Astrocyte of the cerebellum (primary cell): ENCODE data around the gene ZSWIM1.
A peak's percentile ranks its signal among the peaks of the same experiment; 100 is the strongest.

ENCODE experiments used
- DNase-seq: peaks from one replicate; pipeline ENCODE4 v3.0.0-alpha.2; 2011; ENCODE audit warnings: low read depth
- H3K4me3 ChIP-seq: 2 replicates; pipeline ENCODE4 v1.5.1; 2011; ENCODE audit warnings: mild to moderate bottlenecking, low read depth, low read length, moderate library complexity
- in situ Hi-C: cut with HindIII; loops from 2 replicates; pipeline ENCODE4 v1.10.0; 2017; ENCODE audit warnings: low sequenced_read_pairs
- TF ChIP-seq, protein P1 (sequence below): IDR thresholded peaks from 2 replicates; pipeline ENCODE4 v1.5.1; 2012; ENCODE audit warnings: low read length, low read depth, moderate library complexity, mild to moderate bottlenecking; ENCODE audit errors: missing control alignments

ZSWIM1 gene

DNA sequence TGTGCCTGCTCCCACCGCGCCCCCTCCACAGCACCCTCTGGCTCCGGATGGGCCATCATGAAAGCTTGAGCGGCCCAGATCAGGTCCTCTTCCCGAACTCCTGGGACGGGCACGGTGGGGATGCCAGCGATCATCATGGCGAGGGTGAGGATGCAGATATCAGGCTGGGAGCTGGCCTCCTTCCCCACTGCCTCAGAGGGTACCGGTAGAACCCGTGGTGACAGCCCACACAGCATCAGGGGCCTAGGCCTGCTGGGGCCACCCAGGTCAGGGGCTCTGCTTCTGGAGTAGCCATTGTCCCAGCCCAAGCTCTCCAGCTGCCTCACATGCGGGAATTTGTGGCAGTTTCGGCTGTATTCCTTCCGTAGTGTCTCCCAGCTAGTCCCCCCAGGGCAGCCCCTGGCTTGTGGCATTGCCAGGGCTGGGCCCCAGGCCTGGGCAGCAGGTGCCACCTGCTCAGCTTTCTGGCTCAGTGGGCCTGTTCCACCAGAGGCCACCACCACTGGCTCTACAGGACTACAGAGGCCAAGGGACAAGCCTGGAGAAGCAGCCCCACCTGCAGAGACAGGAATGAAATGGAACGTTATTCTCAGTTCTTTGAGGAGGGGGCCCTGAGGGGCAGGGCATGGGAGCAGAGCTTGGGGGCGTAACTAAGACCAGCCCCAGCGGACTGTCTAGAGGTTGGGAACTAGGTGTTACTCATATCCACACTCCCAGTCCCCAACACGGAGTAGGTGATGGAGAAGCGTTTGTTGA lies 5.7 kb downstream of the ZSWIM1 start:
- TF ChIP-seq, protein P1, sequence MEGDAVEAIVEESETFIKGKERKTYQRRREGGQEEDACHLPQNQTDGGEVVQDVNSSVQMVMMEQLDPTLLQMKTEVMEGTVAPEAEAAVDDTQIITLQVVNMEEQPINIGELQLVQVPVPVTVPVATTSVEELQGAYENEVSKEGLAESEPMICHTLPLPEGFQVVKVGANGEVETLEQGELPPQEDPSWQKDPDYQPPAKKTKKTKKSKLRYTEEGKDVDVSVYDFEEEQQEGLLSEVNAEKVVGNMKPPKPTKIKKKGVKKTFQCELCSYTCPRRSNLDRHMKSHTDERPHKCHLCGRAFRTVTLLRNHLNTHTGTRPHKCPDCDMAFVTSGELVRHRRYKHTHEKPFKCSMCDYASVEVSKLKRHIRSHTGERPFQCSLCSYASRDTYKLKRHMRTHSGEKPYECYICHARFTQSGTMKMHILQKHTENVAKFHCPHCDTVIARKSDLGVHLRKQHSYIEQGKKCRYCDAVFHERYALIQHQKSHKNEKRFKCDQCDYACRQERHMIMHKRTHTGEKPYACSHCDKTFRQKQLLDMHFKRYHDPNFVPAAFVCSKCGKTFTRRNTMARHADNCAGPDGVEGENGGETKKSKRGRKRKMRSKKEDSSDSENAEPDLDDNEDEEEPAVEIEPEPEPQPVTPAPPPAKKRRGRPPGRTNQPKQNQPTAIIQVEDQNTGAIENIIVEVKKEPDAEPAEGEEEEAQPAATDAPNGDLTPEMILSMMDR: no peak

DNA sequence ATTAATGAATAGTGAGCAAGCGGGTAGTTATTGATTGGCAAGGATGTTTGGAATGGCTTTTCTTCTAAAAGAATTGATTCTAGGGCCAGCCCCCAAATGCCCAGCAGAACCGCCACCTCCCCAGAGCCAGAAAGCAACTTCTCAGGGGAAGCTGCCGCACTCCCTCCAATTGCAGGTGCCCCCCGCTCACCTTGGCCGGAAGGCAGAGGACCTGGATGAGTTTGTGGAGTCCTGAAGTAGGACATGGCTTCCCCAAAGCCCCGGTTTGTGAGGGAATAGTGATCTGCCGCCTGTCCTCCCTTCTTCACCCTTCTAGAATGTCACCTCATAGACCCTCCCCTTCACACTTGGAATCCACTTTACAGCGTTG lies 6.3 kb downstream of the ZSWIM1 start, which contains the start of gene SPATA25:
TSS of gene SPATA25 (minus strand) at position 277 of the 370 bp plus-strand sequence. CDS start at position 245, 32 bp downstream.
- in situ Hi-C loops: loop anchor here (5.0 kb wide), 1 partner anchor 55 kb away; no protein-coding TSS in a partner anchor
- DNase-seq: no peak
- no peak within 1 kb of the TSS for H3K4me3 ChIP-seq
- TF ChIP-seq, protein P1: no peak

More for the DNA sequence above, 5.7 kb downstream of the ZSWIM1 start:
- H3K4me3 ChIP-seq: no peak overlapping the region
- DNase-seq: no peak
- in situ Hi-C loops: loop anchor here (5.0 kb wide), 1 partner anchor 56 kb away; no protein-coding TSS in a partner anchor

DNA sequence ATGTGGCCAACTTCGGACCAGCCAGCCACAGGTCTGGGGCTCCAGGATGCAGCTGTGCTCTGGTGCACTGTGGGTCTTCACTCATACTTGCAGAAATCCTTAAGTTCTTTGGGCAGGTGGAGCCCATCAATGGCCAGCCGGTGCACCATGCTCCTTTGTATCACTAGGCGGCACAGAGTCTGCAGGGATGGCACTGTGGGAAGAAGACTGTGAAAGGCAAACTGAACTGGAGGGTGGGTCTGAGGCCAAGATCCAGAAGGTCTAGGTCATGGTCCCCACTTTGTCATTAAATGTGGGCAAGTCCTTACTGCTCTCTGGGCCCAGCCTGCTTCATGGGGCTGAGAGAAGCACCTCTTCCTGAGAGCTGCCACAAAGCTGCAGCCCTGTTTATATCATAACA lies 7.7 kb downstream of the ZSWIM1 start:
- DNase-seq: no peak
- in situ Hi-C loops: loop anchor here (5.0 kb wide), 1 partner anchor 54 kb away; no protein-coding TSS in a partner anchor
- H3K4me3 ChIP-seq: no peak overlapping the region
- TF ChIP-seq, protein P1: no peak

DNA sequence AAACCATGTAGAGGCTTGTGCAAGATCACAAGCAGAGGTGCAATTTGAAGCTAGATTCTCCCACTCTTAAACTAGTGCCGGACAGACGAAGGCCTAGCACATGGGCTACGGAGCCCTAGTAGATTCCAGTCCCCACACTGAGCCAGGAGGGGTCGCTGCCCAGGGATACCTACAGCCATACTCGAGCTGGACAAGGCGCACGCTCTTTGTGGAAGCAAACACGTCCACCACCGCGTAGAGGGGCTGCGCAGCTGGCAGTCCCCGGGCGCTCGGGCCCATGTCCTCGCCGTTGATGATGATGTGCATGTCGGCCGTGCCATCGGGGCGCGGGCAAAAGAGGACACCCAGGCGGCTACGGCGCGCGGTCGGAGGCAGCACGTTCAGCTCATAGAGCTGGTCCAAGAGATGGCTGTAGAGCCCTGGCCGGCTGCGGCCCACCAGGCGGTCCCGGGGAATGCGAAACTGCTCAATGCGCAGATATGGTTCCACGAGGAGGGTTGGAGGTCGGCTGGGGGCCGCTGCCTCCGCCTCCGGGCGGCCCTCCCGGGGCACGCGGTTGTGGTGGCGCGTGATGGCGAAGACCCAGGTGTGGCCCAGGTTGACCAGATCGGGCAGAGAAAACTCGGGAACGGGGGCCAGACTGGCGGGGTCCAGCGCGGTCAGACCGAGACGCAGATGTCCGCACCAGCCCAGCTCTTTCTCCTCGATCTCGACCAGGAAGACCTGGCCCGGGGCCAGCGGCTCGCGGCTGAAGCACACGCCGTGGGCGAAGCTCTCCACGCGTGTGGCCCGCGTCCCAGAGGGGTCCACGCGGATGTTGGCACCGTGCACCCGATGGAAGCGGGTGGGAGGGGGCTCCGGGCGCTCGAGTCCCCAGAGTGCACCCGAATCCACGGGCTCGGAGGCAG lies 9.3 kb downstream of the ZSWIM1 start:
- peak overlapping the region; percentile 78 for H3K4me3 ChIP-seq
- in situ Hi-C loops: no loop called here
- DNase-seq: peak; percentile 61
- TF ChIP-seq, protein P1: peak; percentile 79

DNA sequence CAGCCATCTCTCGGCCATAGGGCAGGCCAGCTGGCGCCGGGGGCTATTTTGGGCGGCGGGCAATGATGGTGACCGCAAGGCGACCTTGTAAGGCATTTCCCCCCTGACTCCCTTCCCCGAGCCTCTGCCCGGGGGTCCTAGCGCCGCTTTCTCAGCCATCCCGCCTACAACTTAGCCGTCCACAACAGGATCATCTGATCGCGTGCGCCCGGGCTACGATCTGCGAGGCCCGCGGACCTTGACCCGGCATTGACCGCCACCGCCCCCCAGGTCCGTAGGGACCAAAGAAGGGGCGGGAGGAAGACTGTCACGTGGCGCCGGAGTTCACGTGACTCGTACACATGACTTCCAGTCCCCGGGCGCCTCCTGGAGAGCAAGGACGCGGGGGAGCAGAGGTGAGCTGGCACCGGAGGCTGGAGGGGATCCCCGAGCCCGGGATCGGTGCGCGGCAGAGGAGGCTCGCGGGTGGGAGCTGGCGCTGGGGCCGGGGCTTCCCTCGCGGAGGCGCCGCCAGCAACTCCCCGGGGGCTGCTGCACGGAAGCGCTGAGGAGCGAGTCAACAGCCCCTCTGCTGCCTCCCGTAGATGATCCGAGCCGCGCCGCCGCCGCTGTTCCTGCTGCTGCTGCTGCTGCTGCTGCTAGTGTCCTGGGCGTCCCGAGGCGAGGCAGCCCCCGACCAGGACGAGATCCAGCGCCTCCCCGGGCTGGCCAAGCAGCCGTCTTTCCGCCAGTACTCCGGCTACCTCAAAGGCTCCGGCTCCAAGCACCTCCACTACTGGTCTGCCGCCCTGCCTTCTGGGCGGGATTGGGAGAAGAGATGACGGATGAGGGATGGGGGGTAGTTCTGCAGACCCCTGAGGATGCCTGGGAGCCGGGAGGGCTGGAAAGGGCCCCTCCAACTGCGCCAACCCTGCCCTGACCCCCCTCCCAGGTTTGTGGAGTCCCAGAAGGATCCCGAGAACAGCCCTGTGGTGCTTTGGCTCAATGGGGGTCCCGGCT lies 10.3 kb downstream of the ZSWIM1 start, which contains the start of the genes CTSA and NEURL2:
TSS of gene CTSA (plus strand) at position 351 of the 999 bp plus-strand sequence. CDS start at position 585, 234 bp downstream.
TSS of gene NEURL2 (minus strand) at position 224 of the 999 bp plus-strand sequence. CDS start at position 7, 217 bp downstream.
- peak; percentile 69 for DNase-seq
- H3K4me3 ChIP-seq: peak within 1 kb of the TSS; percentile 78
- in situ Hi-C loops: no loop called here
- TF ChIP-seq, protein P1: no peak
